GM19467 (cell line): ENCODE results near the gene TMTC1.
A peak's percentile ranks its signal among the peaks of the same experiment; 100 is the strongest.

Source experiments
- ATAC-seq: cut with Tn5 transposase; IDR thresholded peaks from one replicate; pipeline ENCODE4 v1.9.1; 2021; ENCODE audit warnings: mild to moderate bottlenecking, moderate library complexity; ENCODE audit not compliant: unreplicated experiment

Gene TMTC1

GRCh38 chr12:29547151-29547632, 236.6 kb downstream of the TMTC1 start:
- ATAC-seq: no peak

- no peak for ATAC-seq
Observed at GRCh38 chr12:29546000-29546399, 237.7 kb downstream of the TMTC1 start.

GRCh38 chr12:29545102-29545467, 238.7 kb downstream of the TMTC1 start:
- ATAC-seq: peak; percentile 67

GRCh38 chr12:29544428-29545101, 239.2 kb downstream of the TMTC1 start:
- no peak for ATAC-seq

GRCh38 chr12:29543036-29543435, 240.7 kb downstream of the TMTC1 start:
- no peak for ATAC-seq

GRCh38 chr12:29537298-29537697, 246.4 kb downstream of the TMTC1 start:
- no peak for ATAC-seq

- no peak for ATAC-seq
Observed at GRCh38 chr12:29534935-29535334, 248.8 kb downstream of the TMTC1 start.

GRCh38 chr12:29533815-29534489, 249.8 kb downstream of the TMTC1 start:
- ATAC-seq: no peak

- ATAC-seq: no peak
Observed at GRCh38 chr12:29531471-29531870, 252.3 kb downstream of the TMTC1 start.

- no peak for ATAC-seq
Observed at GRCh38 chr12:29530436-29530835, 253.3 kb downstream of the TMTC1 start.

- no peak for ATAC-seq
Observed at GRCh38 chr12:29528161-29528560, 255.6 kb downstream of the TMTC1 start.

- no peak for ATAC-seq
Observed at GRCh38 chr12:29521951-29522350, 261.8 kb downstream of the TMTC1 start.

- no peak for ATAC-seq
Observed at GRCh38 chr12:29519585-29520182, 264.1 kb downstream of the TMTC1 start.

- no peak for ATAC-seq
Observed at GRCh38 chr12:29518407-29518806, 265.3 kb downstream of the TMTC1 start.

- no peak for ATAC-seq
Observed at GRCh38 chr12:29517264-29517663, 266.5 kb downstream of the TMTC1 start.

- no peak for ATAC-seq
Observed at GRCh38 chr12:29516431-29516875, 267.3 kb downstream of the TMTC1 start.

- ATAC-seq: no peak
Observed at GRCh38 chr12:29510591-29511185, 273.1 kb downstream of the TMTC1 start.

GRCh38 chr12:29509503-29509902, 274.2 kb downstream of the TMTC1 start:
- no peak for ATAC-seq

GRCh38 chr12:29508949-29509348, 274.8 kb downstream of the TMTC1 start:
- ATAC-seq: no peak

GRCh38 chr12:29505122-29505521, 278.6 kb downstream of the TMTC1 start:
- no peak for ATAC-seq

GRCh38 chr12:29503283-29503682, 280.5 kb downstream of the TMTC1 start:
- no peak for ATAC-seq

GRCh38 chr12:29499235-29499634, 284.5 kb downstream of the TMTC1 start:
- no peak for ATAC-seq
